GM12878 (cell line): Measurements from ENCODE around the gene TACR1. TPM values are rescaled to one million over a fixed set of nuclear protein-coding genes. Genes with fewer than 3 reads are reported as not detected.

ENCODE experiments used
- ATAC-seq: fragments of 200-7000 bp; cut with Tn5 transposase; 3 replicates; pipeline ENCODE4 v1.9.1; 2020; ENCODE audit warnings: mild to moderate bottlenecking, moderate library complexity
- BruUV-seq: library from RNA; stranded (reverse); fragments of 400-500 nt; replicated peaks from 2 replicates; lab custom pipeline; 2021; lab: Mats Ljungman, UMichigan
- CTCF ChIA-PET: fragments of 300-600 bp; sonication (Branson Sonifier 250); formaldehyde crosslinking; extraction: SDS; loops from one replicate; lab custom pipeline; 2021; ENCODE audit warnings: inconsistent platforms; lab: Yijun Ruan, JAX
- POLR2A ChIA-PET: fragments of 350-600 bp; formaldehyde crosslinking; extraction: SDS; loops from one replicate; lab custom pipeline; 2021; ENCODE audit warnings: inconsistent platforms; lab: Charles Lee
- RAD21 ChIA-PET: fragments of 300-600 bp; sonication (Branson Sonifier 250); formaldehyde crosslinking; loops from one replicate; lab custom pipeline; 2023; ENCODE audit warnings: antibody characterized with exemption; ENCODE audit not compliant: unreplicated experiment; lab: Charles Lee
- SMC1A ChIA-PET: fragments of 300-600 bp; sonication (Branson Sonifier 250); formaldehyde crosslinking; loops from one replicate; lab custom pipeline; 2023; ENCODE audit not compliant: unreplicated experiment, uncharacterized antibody; lab: Charles Lee
- DNase-seq: peaks from one replicate; pipeline ENCODE4 v3.0.0-alpha.2; 2011; ENCODE audit warnings: low read depth, low spot score
- FAIRE-seq: peaks from 3 replicates; lab custom pipeline; 2011; peaks lifted over from hg19 to GRCh38; lab: Jason Lieb, UNC
- H2AFZ ChIP-seq: 2 replicates; pipeline ENCODE4 v1.6.0; 2011; ENCODE audit warnings: low read depth, low read length, control low read depth; ENCODE audit not compliant: control insufficient read depth
- H3K27ac ChIP-seq: 2 replicates; pipeline ENCODE4 v1.5.1; 2011; ENCODE audit warnings: control low read depth; ENCODE audit not compliant: control insufficient read depth, insufficient read depth
- H3K27me3 ChIP-seq, 2 experiments: replicated peaks in 1 of 2; 2 replicates each; pipeline versions ENCODE4 v1.6.0 to v1.6.1; 2011; ENCODE audit warnings: low read length in 1 of 2; ENCODE audit not compliant: control insufficient read depth in 2 of 2, insufficient read depth in 2 of 2
- H3K36me3 ChIP-seq, 2 experiments: 2 replicates each; pipeline ENCODE4 v1.5.1; 2011; ENCODE audit warnings: low read length in 1 of 2; ENCODE audit not compliant: control insufficient read depth in 2 of 2, insufficient read depth in 2 of 2
- H3K4me1 ChIP-seq: 2 replicates; pipeline ENCODE4 v1.6.1; 2011; ENCODE audit warnings: mild to moderate bottlenecking, low read length, moderate library complexity, mixed read lengths; ENCODE audit not compliant: control insufficient read depth, insufficient read depth
- H3K4me2 ChIP-seq: 2 replicates; pipeline ENCODE4 v1.6.0; 2011; ENCODE audit warnings: control low read depth; ENCODE audit not compliant: control insufficient read depth, insufficient read depth
- H3K4me3 ChIP-seq: fragments of 200-600 bp; sonication (generic); 2 replicates; pipeline ENCODE4 v1.5.1; 2016
- H3K79me2 ChIP-seq: 2 replicates; pipeline ENCODE4 v1.6.0; 2011; ENCODE audit warnings: low read length; ENCODE audit not compliant: control insufficient read depth, insufficient read depth
- H3K9ac ChIP-seq: 2 replicates; pipeline ENCODE4 v1.8.0; 2011; ENCODE audit warnings: low read length, control low read depth, mixed read lengths; ENCODE audit not compliant: control insufficient read depth, insufficient read depth
- H3K9me3 ChIP-seq: replicated peaks from 3 replicates; pipeline ENCODE4 v1.5.1; 2011; ENCODE audit warnings: mild to moderate bottlenecking, low read length; ENCODE audit not compliant: control insufficient read depth, insufficient read depth
- H4K20me1 ChIP-seq: 2 replicates; pipeline ENCODE4 v1.6.0; 2011; ENCODE audit not compliant: control insufficient read depth, insufficient read depth
- IKZF2 ChIP-seq, 2 experiments: fragments of 450-650 bp; IDR thresholded peaks; 2 replicates each; pipeline ENCODE4 v1.6.1; 2017; ENCODE audit warnings: mild to moderate bottlenecking in 2 of 2, moderate library complexity in 2 of 2
- PAX8 ChIP-seq: fragments of 450-650 bp; IDR thresholded peaks from 2 replicates; pipeline ENCODE4 v1.6.1; 2017; ENCODE audit warnings: mild to moderate bottlenecking, moderate library complexity
- RB1 ChIP-seq: fragments of 450-650 bp; formaldehyde crosslinking; IDR thresholded peaks from 2 replicates; pipeline ENCODE4 v1.6.1; 2017; ENCODE audit warnings: mild to moderate bottlenecking, borderline replicate concordance
- TARDBP ChIP-seq: IDR thresholded peaks from 2 replicates; pipeline ENCODE4 v1.6.1; 2016; ENCODE audit warnings: borderline replicate concordance
- WGBS: methylation state at CpG from one replicate; pipeline ENCODE4 v1.1.6; 2016; ENCODE audit warnings: low lambda C conversion rate; ENCODE audit not compliant: insufficient replicate concordance, insufficient coverage; ENCODE audit errors: missing lambda C conversion rate; 5-methylcytosine and 5-hydroxymethylcytosine counted together
- in situ Hi-C: fragments of 300-500 bp; cut with MboI; formaldehyde crosslinking; loops from 9 replicates; pipeline ENCODE4 v1.14.3; 2018; ENCODE audit warnings: mixed read lengths
- intact Hi-C: fragments of 100-400 bp; cut with micrococcal nuclease; formaldehyde crosslinking; loops from one replicate; pipeline ENCODE4 v1.14.2; 2022; ENCODE audit not compliant: unreplicated experiment
- polyA plus RNA-seq, 11 experiments: library from polyadenylated mRNA; depleted of rRNA in 4 of 11; unstranded in 6 of 11; stranded (reverse) in 5 of 11; fragments of >200 nt; fragmentation: Nextera tagmentation in 4 of 11; fragmentation: Illumina TruSeq in 1 of 11; extraction: Ambion mirVana in 4 of 11; extraction: Trizol in 1 of 11; gene quantifications; 1 replicate in 1 of 11; 2 replicates in 10 of 11; pipeline versions ENCODE4 v1.2.1 to v1.2.3, GENCODE V29; 2011 to 2016; ENCODE audit warnings: inconsistent platforms in 2 of 11, missing spikeins in 2 of 11, low read depth in 1 of 11
- total RNA-seq, 4 experiments: library from RNA; depleted of rRNA in 3 of 4; stranded (reverse); fragments of >200 nt in 3 of 4; fragmentation: Illumina TruSeq in 1 of 4; extraction: Trizol in 1 of 4; gene quantifications; 2 replicates each; pipeline versions ENCODE4 v1.2.1 to v1.2.3, GENCODE V29; 2013 to 2021
- TF ChIP-seq, protein P1 (sequence below): fragments of 150-350 bp; IDR thresholded peaks from 2 replicates; pipeline ENCODE4 v1.6.1; 2016; ENCODE audit warnings: low read depth, low read length

Gene TACR1
- total and polyA plus RNA-seq, 10 of the 15 experiments (the other 5 are each of a cell fraction or from before 2014, with no cell fraction given), result 0.04 to 1.4 (median 0.15) TPM

DNA sequence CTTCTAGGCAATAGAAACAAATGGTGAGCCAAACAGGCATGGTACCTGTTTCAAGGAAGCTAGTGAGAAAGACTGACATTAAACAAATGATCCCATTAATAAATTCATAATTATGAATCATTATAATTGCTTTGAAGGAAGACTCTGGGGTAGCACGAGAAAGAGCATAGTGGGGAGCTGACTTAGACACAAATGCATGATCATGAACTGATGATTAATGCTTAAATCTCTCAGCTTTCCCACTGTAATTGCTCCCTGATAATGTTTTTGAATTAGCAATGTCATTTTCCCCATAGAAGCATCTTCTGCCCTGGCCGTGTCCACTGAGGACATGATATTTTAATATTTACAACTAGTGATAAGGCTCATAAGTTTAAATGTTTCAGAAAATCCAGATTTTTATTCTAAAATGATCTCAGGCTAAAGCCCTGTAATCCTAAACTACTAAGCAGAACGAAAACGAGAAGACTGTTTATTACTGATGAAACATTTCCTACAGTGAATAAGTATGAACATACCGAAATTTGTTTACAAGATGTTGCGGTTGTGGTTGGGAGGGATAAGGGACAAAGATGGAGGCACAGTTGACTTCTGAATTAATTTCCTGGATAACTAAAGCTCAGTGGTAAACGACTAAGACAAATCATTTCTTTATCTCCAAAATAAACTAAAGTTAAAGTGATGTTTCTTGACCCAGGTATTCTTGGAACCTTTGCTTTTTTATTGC, 47.3 kb upstream of the TACR1 start:
- Histone ChIP-seq H4K20me1 (no peaks in the 10 kb centered on the region), H3K27me3 (no peaks in the 10 kb centered on the region), H3K4me3 (no peak overlapping the region), H3K4me1 (no peaks in the 10 kb centered on the region), H3K9ac (no peak overlapping the region), H3K9me3 (peaks cover 6% of the 10 kb centered on the region; the same call in 2 of the 3 replicates), H2AFZ (no peak overlapping the region), H3K79me2 (no peaks in the 10 kb centered on the region)
- FAIRE-seq (no peak), DNase-seq (no peak), ATAC-seq (no peak)
- POLR2A ChIA-PET, result no interaction called here
- SMC1A ChIA-PET, result no interaction called here
- CTCF ChIA-PET, result interaction anchor here (1.0 kb wide), 1 partner anchor 14 kb away, joined by 3 read pairs; no protein-coding TSS in a partner anchor
- in situ Hi-C loops, result no loop called here
- WGBS, result 54% methylated on average over 7 of the region's 7 CpGs
- TF ChIP-seq RB1 (no peak), IKZF2 (IDR thresholded peaks at IDR 0.05) (no peak), TARDBP (no peak), PAX8 (no peak)
- TF ChIP-seq, protein P1, sequence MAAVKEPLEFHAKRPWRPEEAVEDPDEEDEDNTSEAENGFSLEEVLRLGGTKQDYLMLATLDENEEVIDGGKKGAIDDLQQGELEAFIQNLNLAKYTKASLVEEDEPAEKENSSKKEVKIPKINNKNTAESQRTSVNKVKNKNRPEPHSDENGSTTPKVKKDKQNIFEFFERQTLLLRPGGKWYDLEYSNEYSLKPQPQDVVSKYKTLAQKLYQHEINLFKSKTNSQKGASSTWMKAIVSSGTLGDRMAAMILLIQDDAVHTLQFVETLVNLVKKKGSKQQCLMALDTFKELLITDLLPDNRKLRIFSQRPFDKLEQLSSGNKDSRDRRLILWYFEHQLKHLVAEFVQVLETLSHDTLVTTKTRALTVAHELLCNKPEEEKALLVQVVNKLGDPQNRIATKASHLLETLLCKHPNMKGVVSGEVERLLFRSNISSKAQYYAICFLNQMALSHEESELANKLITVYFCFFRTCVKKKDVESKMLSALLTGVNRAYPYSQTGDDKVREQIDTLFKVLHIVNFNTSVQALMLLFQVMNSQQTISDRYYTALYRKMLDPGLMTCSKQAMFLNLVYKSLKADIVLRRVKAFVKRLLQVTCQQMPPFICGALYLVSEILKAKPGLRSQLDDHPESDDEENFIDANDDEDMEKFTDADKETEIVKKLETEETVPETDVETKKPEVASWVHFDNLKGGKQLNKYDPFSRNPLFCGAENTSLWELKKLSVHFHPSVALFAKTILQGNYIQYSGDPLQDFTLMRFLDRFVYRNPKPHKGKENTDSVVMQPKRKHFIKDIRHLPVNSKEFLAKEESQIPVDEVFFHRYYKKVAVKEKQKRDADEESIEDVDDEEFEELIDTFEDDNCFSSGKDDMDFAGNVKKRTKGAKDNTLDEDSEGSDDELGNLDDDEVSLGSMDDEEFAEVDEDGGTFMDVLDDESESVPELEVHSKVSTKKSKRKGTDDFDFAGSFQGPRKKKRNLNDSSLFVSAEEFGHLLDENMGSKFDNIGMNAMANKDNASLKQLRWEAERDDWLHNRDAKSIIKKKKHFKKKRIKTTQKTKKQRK, result no peak
- TF ChIP-seq, all 136 proteins: peak for 0
- no peak overlapping the region for H3K27ac ChIP-seq
- no TSS peak for BruUV-seq
- H3K36me3 ChIP-seq, result no peaks in the 10 kb centered on the region
- intact Hi-C loops, result no loop called here
- RAD21 ChIA-PET, result no interaction called here
- H3K4me2 ChIP-seq, result no peak overlapping the region
